ENCODE measurements around the gene LRRIQ1. TPM values are rescaled to one million over a fixed set of nuclear protein-coding genes. Genes with fewer than 3 reads are reported as not detected.

The LRRIQ1 gene
- total and polyA plus RNA-seq, 2 of the 13 experiments (the other 11 are each of a cell fraction or from before 2014, with no cell fraction given), result not detected

DNA sequence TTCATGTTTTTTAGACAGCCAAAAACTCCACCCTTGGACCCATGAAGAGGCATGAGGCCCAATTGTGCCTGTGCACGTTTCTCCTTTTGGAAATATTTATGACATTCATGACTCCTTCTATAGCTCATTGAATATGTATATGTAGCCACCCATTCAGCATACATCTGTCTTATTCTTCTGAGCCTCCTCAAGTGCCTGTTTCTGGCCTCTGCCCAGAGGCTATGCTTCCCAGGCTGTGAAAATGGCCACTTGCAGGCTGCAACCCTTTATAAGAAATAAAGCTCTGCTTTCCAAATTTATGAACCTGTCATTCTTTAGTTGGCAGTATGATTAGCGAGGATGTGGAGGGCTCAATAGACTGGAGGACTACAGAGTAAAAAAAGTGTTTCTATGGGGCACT, 35.4 kb upstream of the LRRIQ1 start:
- Histone ChIP-seq H3K4me1 (ENCODE audit: insufficient read depth, low read length) (peaks cover 3% of the 10 kb centered on the region; the same call in 1 of the 2 replicates), H3K4me2 (ENCODE audit: low read depth, low read length) (no peak overlapping the region), H3K9me3 (ENCODE audit: low read length) (no peaks in the 10 kb centered on the region), H3K36me3 (replicated peaks in 1 of 2; ENCODE audit: control insufficient read depth in 1 of 2, insufficient read depth in 2 of 2, low read length in 2 of 2) (no peaks in the 10 kb centered on the region), H3K4me3 (replicated peaks in 1 of 3; ENCODE audit: insufficient read depth in 1 of 3, low read depth in 2 of 3, low read length in 3 of 3) (no peak overlapping the region), H3K27ac (ENCODE audit: extremely low read length, insufficient read depth, low read length) (no peak overlapping the region), H4K20me1 (ENCODE audit: insufficient read depth, low read length) (no peaks in the 10 kb centered on the region), H2AFZ (ENCODE audit: low read length) (no peak overlapping the region), H3K9ac (ENCODE audit: insufficient read depth, low read depth, low read length) (no peak overlapping the region), H3K79me2 (ENCODE audit: insufficient read depth, low read length) (no peaks in the 10 kb centered on the region), H3K27me3 (ENCODE audit: control insufficient read depth in 1 of 2, insufficient read depth in 2 of 2, low read length in 2 of 2) (no peaks in the 10 kb centered on the region)
- DNase-seq (ENCODE audit: low spot score), result no peak
- no TSS peak for BruUV-seq (replicated peaks)
- intact Hi-C loops (cut with micrococcal nuclease; ENCODE audit: unreplicated experiment) (no loop called here), in situ Hi-C loops (cut with HindIII; ENCODE audit: extremely low pct_ligation_motif_present, low pct_unique_long_range_greater_than_20kb) (no loop called here)
- FAIRE-seq, result no peak
- TF ChIP-seq KLF11 (CRISPR knock-in tag; IDR thresholded peaks at IDR 0.05) (no peak), ZNF777 (CRISPR knock-in tag; IDR thresholded peaks at IDR 0.05) (no peak), NR2F1 (CRISPR knock-in tag; IDR thresholded peaks at IDR 0.05) (no peak)
- TF ChIP-seq, protein P1, sequence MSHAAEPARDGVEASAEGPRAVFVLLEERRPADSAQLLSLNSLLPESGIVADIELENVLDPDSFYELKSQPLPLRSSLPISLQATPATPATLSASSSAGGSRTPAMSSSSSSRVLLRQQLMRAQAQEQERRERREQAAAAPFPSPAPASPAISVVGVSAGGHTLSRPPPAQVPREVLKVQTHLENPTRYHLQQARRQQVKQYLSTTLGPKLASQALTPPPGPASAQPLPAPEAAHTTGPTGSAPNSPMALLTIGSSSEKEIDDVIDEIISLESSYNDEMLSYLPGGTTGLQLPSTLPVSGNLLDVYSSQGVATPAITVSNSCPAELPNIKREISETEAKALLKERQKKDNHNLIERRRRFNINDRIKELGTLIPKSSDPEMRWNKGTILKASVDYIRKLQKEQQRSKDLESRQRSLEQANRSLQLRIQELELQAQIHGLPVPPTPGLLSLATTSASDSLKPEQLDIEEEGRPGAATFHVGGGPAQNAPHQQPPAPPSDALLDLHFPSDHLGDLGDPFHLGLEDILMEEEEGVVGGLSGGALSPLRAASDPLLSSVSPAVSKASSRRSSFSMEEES (CRISPR knock-in tag; IDR thresholded peaks at IDR 0.05), result no peak
- CTCF ChIA-PET (ENCODE audit: low intra/inter-chr PET ratio, low total read pairs), result no interaction called here
- POLR2A ChIA-PET, result no interaction called here
- 0% methylated on average over 2 of the region's 2 CpGs for WGBS (ENCODE audit: low lambda C conversion rate)
- ATAC-seq, result no peak

DNA sequence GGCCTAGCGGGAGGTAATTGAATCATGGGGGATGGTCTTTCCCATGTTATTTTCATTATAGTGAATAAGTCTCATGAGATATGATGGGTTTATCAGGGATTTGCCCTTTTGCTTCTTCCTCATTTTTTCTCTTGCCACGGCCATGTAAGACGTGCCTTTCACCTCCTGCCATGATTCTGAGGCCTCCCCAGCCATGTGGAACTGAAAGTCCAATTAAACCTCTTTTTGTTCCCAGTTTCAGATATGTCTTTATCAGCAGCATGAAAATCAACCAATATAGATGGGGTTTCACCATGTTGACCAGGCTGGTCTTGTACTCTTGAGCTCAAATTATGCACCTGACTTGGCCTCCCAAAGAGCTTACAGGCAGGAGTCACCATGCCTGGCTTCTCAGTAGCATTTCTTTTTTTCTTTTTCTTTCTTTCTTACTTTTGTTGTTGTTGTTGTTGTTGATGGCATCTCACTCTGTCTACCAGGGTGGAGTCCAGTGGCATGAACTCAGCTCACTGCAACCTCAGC, 33.3 kb upstream of the LRRIQ1 start:
- Histone ChIP-seq H3K27ac (ENCODE audit: extremely low read length, insufficient read depth, low read length) (no peak overlapping the region), H3K4me3 (replicated peaks in 1 of 3; ENCODE audit: insufficient read depth in 1 of 3, low read depth in 2 of 3, low read length in 3 of 3) (no peak overlapping the region), H3K4me2 (ENCODE audit: low read depth, low read length) (no peak overlapping the region), H3K36me3 (replicated peaks in 1 of 2; ENCODE audit: control insufficient read depth in 1 of 2, insufficient read depth in 2 of 2, low read length in 2 of 2) (no peaks in the 10 kb centered on the region), H3K79me2 (ENCODE audit: insufficient read depth, low read length) (no peaks in the 10 kb centered on the region), H3K9me3 (ENCODE audit: low read length) (no peaks in the 10 kb centered on the region), H3K4me1 (ENCODE audit: insufficient read depth, low read length) (no peaks in the 10 kb centered on the region), H4K20me1 (ENCODE audit: insufficient read depth, low read length) (no peaks in the 10 kb centered on the region), H3K9ac (ENCODE audit: insufficient read depth, low read depth, low read length) (no peak overlapping the region), H2AFZ (ENCODE audit: low read length) (no peak overlapping the region), H3K27me3 (ENCODE audit: control insufficient read depth in 1 of 2, insufficient read depth in 2 of 2, low read length in 2 of 2) (no peaks in the 10 kb centered on the region)
- BruUV-seq (replicated peaks), result no TSS peak
- FAIRE-seq (no peak), ATAC-seq (no peak), DNase-seq (ENCODE audit: low spot score) (no peak)
- WGBS (ENCODE audit: low lambda C conversion rate), result 21% methylated on average over 3 of the region's 3 CpGs
- ChIA-PET CTCF (ENCODE audit: low intra/inter-chr PET ratio, low total read pairs) (no interaction called here), POLR2A (no interaction called here)
- intact Hi-C loops (cut with micrococcal nuclease; ENCODE audit: unreplicated experiment) (no loop called here), in situ Hi-C loops (cut with HindIII; ENCODE audit: extremely low pct_ligation_motif_present, low pct_unique_long_range_greater_than_20kb) (no loop called here)
- TF ChIP-seq TOPORS (CRISPR knock-in tag; IDR thresholded peaks at IDR 0.05) (no peak), NFRKB (IDR thresholded peaks at IDR 0.05) (no peak), XBP1 (CRISPR knock-in tag; IDR thresholded peaks at IDR 0.05) (no peak), KDM2A (CRISPR knock-in tag; IDR thresholded peaks at IDR 0.05; ENCODE audit: borderline replicate concordance, low read depth) (no peak), ZNF274 (CRISPR knock-in tag; IDR thresholded peaks at IDR 0.05) (no peak), ZSCAN25 (CRISPR knock-in tag; IDR thresholded peaks at IDR 0.05) (no peak), ZNF598 (CRISPR knock-in tag; IDR thresholded peaks at IDR 0.05; ENCODE audit: borderline replicate concordance) (no peak), MEIS1 (CRISPR knock-in tag; IDR thresholded peaks at IDR 0.05; ENCODE audit: borderline replicate concordance) (no peak)
- TF ChIP-seq, protein P2, sequence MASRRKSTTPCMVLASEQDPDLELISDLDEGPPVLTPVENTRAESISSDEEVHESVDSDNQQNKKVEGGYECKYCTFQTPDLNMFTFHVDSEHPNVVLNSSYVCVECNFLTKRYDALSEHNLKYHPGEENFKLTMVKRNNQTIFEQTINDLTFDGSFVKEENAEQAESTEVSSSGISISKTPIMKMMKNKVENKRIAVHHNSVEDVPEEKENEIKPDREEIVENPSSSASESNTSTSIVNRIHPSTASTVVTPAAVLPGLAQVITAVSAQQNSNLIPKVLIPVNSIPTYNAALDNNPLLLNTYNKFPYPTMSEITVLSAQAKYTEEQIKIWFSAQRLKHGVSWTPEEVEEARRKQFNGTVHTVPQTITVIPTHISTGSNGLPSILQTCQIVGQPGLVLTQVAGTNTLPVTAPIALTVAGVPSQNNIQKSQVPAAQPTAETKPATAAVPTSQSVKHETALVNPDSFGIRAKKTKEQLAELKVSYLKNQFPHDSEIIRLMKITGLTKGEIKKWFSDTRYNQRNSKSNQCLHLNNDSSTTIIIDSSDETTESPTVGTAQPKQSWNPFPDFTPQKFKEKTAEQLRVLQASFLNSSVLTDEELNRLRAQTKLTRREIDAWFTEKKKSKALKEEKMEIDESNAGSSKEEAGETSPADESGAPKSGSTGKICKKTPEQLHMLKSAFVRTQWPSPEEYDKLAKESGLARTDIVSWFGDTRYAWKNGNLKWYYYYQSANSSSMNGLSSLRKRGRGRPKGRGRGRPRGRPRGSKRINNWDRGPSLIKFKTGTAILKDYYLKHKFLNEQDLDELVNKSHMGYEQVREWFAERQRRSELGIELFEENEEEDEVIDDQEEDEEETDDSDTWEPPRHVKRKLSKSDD (CRISPR knock-in tag; IDR thresholded peaks at IDR 0.05; ENCODE audit: low read depth), result no peak
